ENCODE measurements around the gene TARBP2. TPM values are rescaled to one million over a fixed set of nuclear protein-coding genes. Genes with fewer than 3 reads are reported as not detected.
"Not testable (repeated sequence)": the region's sequence is repeated elsewhere in the genome, so short reads cannot be mapped to it uniquely, and the experiment has no call there.

Gene TARBP2
- total RNA-seq, 1 donor from 2014 or later: 12.9 TPM

GRCh38 chr12:53474819-53475218 is 26.3 kb upstream of the TARBP2 start:
- Histone ChIP-seq H3K27ac (replicated peaks) (peak overlapping the region; percentile 24), H3K4me3 (no peak overlapping the region), H3K9me3 (replicated peaks) (no peaks in the 10 kb centered on the region), H3K27me3 (ENCODE audit: low read depth) (no peaks in the 10 kb centered on the region), H3K36me3 (peaks cover 99% of the 10 kb centered on the region), H3K4me1 (peaks cover 94% of the 10 kb centered on the region)
- no peak for DNase-seq
- TF ChIP-seq CTCF (IDR thresholded peaks at IDR 0.05; ENCODE audit: borderline replicate concordance): no peak
- intact Hi-C loops (cut with micrococcal nuclease): no loop called here

DNA sequence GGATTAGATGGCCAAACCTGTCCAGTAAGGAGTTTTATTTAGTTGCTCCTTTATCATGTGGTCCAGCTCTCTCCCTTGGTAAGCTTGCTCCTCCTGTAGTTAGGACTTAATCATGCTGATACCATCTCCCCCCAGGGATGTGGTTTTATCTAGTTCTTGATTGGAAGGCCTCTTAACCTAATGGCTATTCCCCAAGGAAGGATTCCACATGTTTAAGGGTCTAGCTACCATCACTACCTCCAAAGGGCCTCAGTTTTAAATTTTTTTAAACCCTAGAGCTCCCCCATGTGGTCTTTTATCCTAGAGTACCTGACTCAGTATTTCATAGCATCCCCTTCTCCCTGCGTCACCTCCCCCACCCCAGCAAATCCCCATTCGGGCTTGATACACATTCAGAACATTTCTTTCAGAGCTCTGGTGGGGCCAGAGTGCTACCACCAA is 24.3 kb upstream of the TARBP2 start:
- no peak for DNase-seq
- peaks cover 92% of the 10 kb centered on the region for H3K4me1 ChIP-seq
- H3K27me3 ChIP-seq (ENCODE audit: low read depth): no peaks in the 10 kb centered on the region
- H3K27ac ChIP-seq (replicated peaks): peak overlapping the region; percentile 17
- peak; percentile 36 for TF ChIP-seq CTCF (IDR thresholded peaks at IDR 0.05; ENCODE audit: borderline replicate concordance)
- intact Hi-C loops (cut with micrococcal nuclease): no loop called here
- H3K36me3 ChIP-seq: peaks cover 99% of the 10 kb centered on the region
- no peak overlapping the region for H3K4me3 ChIP-seq
- no peaks in the 10 kb centered on the region for H3K9me3 ChIP-seq (replicated peaks)

DNA sequence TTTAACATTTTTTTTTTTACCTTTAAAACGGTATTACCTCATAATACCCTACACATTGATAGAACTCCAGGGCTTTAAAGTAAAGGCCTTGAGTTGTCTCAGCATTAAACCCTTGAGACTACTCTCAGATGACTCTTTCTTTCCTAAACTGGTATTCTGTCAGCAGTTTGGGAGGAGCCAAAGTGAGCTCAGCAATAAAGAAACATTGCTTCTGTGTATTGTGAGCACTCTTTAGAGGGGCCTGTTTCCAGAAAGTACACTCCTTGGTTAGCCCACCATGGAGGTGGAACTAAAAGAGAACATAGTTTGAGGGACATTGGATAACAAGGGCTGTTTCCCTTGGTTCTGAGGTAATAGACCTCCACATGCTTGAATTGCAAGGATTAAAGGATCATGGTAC is 22.2 kb upstream of the TARBP2 start:
- Histone ChIP-seq H3K9me3 (replicated peaks) (no peaks in the 10 kb centered on the region), H3K36me3 (peaks cover 99% of the 10 kb centered on the region), H3K4me3 (no peak overlapping the region), H3K4me1 (peaks cover 90% of the 10 kb centered on the region), H3K27ac (replicated peaks) (peak overlapping the region; percentile 29), H3K27me3 (ENCODE audit: low read depth) (no peaks in the 10 kb centered on the region)
- TF ChIP-seq CTCF (IDR thresholded peaks at IDR 0.05; ENCODE audit: borderline replicate concordance): no peak
- DNase-seq: no peak
- intact Hi-C loops (cut with micrococcal nuclease): no loop called here

DNA sequence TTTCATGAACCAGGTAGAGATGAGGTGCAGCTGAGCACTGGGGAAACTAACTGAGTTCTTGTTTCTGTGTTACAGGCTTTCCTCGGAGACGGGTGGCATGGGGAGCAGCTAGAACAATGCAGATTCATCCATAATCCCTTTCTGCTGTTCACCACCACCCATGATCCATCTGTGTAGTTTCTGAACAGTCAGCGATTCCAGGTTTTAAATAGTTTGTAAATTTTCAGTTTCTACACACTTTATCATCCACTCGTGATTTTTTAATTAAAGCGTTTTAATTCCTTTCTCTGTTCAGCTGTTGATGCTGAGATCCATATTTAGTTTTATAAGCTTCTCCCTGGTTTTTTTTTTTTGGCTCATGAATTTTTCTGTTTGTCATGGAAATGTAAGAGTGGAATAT is 21.8 kb upstream of the TARBP2 start:
- H3K27ac ChIP-seq (replicated peaks): peak overlapping the region; percentile 29

GRCh38 chr12:53480491-53481442 is 20.3 kb upstream of the TARBP2 start:
- peaks cover 91% of the 10 kb centered on the region for H3K36me3 ChIP-seq
- DNase-seq: no peak
- H3K4me1 ChIP-seq: peaks cover 71% of the 10 kb centered on the region
- no peaks in the 10 kb centered on the region for H3K9me3 ChIP-seq (replicated peaks)
- no peak overlapping the region for H3K4me3 ChIP-seq
- no peaks in the 10 kb centered on the region for H3K27me3 ChIP-seq (ENCODE audit: low read depth)
- TF ChIP-seq CTCF (IDR thresholded peaks at IDR 0.05; ENCODE audit: borderline replicate concordance): no peak
- intact Hi-C loops (cut with micrococcal nuclease): no loop called here
- peak overlapping the region; percentile 24 for H3K27ac ChIP-seq (replicated peaks)

More for the DNA sequence above, 21.8 kb upstream of the TARBP2 start:
- no peak for TF ChIP-seq CTCF (IDR thresholded peaks at IDR 0.05; ENCODE audit: borderline replicate concordance)
- Histone ChIP-seq H3K4me3 (no peak overlapping the region), H3K36me3 (peaks cover 95% of the 10 kb centered on the region), H3K4me1 (peaks cover 85% of the 10 kb centered on the region), H3K27me3 (ENCODE audit: low read depth) (no peaks in the 10 kb centered on the region), H3K9me3 (replicated peaks) (no peaks in the 10 kb centered on the region)
- DNase-seq: no peak
- intact Hi-C loops (cut with micrococcal nuclease): no loop called here

- intact Hi-C loops (cut with micrococcal nuclease); H3K4me3 ChIP-seq; H3K27me3 ChIP-seq (ENCODE audit: low read depth); H3K9me3 ChIP-seq (replicated peaks); DNase-seq: not testable (repeated sequence)
- Histone ChIP-seq H3K36me3 (peaks cover 91% of the 10 kb centered on the region), H3K4me1 (peaks cover 64% of the 10 kb centered on the region), H3K27ac (replicated peaks) (peak overlapping the region; percentile 15)
These were observed 19.6 kb upstream of the TARBP2 start for GRCh38 chr12:53481458-53481857.

Data from left ventricle myocardium inferior (tissue), 1 donor.